Medulla oblongata (tissue), 1 donor: ENCODE data around the gene DYSF.

Experiments used
- DNase-seq: peaks from one replicate; pipeline ENCODE4 v3.0.0-alpha.2; 2015; ENCODE audit errors: extremely low spot score

The DYSF gene

GRCh38 chr2:71672826-71673795 is 219.8 kb downstream of the DYSF start:
- no peak for DNase-seq

DNA sequence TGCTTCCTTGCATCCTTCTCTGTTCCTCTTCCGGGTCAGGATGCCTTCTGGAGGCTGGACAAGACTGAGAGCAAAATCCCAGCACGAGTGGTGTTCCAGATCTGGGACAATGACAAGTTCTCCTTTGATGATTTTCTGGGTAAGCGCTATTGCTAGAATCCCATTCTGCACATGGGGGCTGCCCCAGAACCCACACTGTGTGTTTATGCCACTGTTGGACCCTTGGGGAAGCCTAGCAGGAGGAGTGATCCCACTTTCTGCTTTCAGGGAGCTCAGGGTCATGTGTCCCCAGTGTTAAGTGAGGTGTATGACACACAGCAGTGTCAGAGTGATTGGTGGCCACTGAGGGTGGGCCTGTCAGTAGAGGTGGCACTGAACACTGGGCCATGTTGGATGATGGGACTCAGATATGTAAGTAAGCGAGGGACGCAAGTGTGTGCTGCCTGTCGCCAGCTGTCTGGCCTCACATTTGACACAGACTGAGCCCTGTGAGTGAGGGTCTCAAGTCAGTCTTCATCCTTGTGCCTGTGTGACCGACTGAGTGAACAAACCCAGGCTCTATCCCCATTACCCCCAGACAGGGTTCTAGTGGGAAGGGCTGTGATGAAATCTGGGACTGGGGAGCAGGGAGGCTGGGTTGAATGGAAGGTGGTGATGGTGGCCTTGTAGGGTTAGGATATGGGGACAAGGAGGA is 220.9 kb downstream of the DYSF start:
- no peak for DNase-seq

GRCh38 chr2:71675296-71675695 is 221.9 kb downstream of the DYSF start:
- DNase-seq, result no peak

GRCh38 chr2:71678874-71679273 is 225.5 kb downstream of the DYSF start:
- no peak for DNase-seq

DNA sequence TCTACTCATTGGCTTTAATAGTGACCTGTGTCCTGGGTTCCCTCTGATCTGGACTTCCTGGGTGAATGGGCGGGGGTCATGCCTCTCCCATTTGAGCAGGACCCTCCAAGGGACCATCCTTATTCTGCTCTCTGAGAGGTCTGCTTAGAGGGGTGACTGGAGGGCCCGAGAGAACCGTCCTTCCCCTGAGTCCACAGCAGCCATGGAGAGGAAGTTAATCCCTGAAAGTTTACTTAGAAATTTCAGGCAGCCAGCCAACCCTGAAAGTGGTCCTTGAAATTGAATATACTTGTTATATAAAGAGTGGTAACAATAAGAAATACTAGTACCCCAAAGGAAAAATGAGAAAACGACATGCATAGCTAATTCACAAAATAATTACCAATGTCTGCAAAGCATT is 226.1 kb downstream of the DYSF start:
- no peak for DNase-seq

DNA sequence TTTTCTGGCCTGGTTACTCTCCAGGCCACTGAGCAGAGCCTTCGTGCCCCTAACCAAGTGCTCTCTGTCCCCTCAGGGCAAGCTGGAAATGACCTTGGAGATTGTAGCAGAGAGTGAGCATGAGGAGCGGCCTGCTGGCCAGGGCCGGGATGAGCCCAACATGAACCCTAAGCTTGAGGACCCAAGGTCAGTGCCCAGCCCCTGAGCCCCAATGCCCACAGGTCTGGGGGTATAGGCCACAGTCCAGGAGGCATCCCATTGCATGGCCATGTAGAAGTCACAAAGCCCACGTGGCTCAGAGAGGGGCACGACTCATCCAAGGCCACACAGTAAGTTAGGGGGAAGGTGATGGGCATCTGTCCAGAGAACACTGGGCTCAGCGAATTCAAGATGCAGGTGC is 227.6 kb downstream of the DYSF start:
- DNase-seq, result no peak

GRCh38 chr2:71681626-71682025 is 228.3 kb downstream of the DYSF start:
- DNase-seq, result no peak

DNA sequence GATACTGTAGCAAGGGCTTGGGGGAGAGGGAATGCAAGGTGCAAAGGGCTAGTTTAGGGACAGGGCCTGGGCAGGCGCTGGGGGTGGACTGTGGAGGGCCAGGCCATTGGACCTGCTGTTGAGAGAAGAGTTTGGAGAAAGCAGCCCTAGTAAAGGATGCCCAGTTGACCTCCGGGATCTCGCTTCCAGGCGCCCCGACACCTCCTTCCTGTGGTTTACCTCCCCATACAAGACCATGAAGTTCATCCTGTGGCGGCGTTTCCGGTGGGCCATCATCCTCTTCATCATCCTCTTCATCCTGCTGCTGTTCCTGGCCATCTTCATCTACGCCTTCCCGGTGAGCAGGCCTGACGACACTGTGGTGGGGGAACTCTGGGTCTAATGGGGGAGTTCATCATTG is 229.0 kb downstream of the DYSF start:
- DNase-seq, result no peak

GRCh38 chr2:71683070-71683469 is 229.7 kb downstream of the DYSF start:
- DNase-seq, result no peak

DNA sequence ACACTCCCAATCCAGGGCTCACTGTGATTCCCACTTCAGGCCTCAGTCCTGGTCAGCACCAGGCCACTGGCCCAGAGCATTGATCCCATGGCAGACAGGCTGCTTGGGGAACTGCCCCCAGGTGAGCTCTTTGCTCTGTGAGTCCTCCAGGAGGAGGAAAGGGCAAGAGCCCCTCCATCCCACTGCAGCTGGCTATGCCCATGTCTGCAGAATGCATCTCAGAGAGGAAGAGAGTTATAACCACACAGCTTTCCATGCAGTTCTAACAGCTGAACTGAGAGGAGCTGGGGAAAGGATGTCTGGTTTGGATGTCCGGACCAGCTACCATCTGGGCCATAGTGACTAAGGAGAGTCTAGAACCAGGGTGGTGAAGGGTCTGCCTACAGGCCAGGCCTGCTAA is 230.3 kb downstream of the DYSF start:
- DNase-seq, result no peak

GRCh38 chr2:71684226-71685072 is 231.1 kb downstream of the DYSF start:
- no peak for DNase-seq

DNA sequence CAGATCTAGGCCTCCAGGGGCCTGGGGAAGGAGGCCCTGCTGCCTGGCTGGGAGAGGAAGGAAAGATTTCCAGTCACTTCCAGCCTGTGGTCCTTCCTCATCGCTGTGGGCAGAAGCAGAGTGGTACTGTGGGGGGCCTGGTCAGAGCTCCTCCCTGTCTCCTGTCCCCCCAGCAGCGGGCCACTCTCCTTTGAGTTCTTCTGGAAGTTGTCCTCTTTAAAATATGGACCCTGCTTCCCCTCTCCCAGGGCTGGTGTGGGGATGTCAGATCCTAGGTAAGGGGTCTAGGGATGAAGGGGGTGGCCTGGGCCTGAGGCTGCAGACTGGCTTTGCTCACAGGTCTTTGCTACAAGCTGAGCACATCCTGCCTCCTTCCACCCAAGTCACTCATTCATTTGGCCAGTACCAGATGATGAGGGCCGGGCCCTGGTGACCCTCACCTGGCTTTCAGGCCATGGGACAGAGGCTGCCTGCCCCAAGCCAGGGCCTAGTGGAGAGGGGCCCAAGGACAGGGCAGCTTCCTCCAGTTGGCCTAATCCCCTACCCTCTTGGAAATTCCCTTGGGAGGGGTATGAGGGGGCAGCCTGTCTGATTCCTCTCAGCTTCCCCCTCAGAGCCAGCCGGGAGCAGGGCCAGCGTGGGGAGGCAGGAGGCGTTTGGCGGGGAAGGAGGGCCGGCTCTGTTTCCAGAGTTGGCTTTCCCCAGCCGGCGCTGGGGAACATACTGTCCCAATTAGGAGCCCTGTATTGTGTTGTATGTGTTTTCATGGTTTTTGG is 231.9 kb downstream of the DYSF start:
- peak; percentile 48 for DNase-seq

DNA sequence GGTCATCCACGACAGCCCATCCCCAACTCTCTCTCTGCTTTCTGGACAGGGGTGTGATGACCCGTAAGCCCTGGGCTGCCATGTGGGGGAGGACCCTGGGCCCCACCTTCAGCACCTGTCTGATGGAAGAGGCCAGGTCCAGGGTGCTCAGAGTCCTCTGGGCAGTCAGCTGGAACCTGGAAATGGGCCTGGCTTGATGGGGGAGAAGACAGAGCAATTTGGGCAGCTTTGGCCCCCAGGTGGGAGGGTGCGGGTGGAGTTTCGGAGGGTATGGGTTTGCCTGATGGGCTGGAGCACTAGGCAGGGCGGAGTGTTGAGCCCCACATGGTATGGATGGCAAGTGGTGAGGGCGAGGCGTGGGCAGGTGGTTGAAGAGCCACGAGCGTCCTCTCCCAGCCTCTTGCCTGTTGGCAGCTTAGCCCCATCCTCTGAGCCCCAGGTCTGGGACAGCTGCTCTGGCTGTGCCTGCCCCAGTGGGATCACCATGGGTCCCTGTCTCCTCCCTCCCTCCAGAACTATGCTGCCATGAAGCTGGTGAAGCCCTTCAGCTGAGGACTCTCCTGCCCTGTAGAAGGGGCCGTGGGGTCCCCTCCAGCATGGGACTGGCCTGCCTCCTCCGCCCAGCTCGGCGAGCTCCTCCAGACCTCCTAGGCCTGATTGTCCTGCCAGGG is 232.7 kb downstream of the DYSF start:
- DNase-seq, result no peak

DNA sequence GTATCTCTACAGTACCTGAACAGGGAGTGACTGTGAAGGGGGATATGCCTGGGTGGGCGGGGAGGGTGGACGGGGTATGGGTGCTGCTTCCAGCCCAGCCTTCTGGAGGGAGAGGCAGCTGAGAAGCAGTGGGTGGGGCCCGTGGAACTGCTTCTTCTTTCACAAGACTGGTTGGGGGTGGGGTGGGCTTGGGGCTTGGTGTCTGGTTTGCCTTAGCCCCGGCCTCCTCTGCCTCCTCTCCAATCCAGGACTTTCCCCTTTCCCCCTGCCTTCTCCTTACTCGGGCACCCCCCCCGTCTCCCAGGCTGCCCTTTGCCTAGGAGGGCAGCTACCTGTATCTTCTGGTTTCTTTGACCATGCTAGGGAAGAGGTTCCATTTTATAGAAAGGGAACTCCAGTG is 233.4 kb downstream of the DYSF start:
- DNase-seq, result no peak

GRCh38 chr2:71687412-71687811 is 234.1 kb downstream of the DYSF start:
- no peak for DNase-seq

DNA sequence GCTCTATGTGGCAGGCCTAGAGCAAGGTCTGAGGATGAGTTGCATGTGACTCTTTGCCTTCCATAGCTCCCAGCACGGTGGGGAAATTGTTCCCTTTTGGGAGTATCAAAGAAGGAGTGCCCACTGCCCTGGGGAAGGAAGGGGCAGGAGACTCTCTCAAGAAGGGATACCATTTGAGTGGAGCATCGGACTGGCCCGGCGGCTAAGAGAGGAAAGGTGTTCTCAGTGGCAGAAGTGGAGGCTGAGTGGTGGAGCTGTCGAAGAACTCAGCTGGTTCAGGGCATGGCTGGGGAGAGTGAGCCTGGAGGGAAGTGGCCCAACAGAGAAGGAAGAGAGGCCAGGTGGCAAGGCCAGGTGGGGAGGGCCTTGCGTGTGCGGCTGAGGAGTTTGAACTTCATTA is 235.2 kb downstream of the DYSF start:
- no peak for DNase-seq

DNA sequence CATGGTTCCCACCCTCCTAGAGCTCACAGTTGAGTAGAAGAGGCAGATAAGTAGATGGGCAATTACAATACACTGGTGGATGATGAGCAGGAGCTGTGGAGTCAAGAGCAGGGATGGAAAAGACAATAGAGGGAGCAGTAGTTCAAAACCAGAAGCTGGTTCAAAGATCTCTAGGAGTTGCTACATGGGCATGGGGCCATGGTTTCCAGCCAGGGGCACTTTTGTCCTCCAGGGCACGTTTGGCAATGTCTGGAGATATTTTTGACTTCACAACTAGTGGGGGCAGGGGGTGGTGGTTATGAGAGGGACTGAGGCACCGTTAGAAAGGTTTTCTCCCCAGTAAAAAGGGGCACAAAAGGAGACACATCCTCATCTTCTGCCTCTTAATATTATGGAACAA is 236.0 kb downstream of the DYSF start:
- DNase-seq, result no peak

DNA sequence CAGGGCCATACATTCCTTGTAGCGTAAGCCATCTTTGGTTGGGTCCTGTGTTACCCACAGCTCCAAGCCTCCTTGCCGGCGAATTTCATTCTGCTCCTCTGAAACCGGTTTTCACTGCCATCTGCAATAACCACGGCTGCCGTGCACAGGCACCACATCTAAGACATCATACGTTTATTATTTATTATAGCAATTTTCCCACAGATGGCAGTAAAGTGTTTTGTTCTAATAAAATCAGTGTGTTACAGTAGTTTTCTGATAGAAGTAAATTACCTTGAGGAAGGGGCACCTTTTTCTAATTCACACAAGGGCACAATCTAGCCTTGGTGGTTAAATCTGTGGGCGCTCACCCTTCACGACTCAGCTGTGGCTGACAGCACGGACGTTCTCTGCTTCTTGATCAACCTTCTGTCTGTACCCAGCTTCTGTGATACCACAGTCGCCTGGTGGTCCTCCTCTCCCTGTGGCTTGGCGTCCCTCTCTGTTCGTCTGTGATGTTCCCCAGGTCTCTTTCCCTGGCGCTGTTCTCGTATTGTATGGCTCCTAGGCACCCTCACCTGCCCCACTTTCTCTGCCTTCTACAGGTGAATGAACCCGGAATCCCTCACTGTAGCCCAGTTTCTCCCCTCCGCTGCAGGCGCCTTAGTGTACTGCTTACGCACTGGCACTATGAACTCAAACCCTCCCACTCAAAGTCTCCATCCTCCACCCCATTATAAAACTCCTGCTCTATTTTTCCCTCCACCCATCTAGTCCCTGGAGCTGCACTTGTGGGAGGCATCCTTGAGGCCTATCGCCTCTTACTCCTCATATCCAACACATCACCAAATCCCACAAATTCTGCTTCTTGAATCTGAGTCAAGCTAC is 236.8 kb downstream of the DYSF start:
- DNase-seq, result no peak

DNA sequence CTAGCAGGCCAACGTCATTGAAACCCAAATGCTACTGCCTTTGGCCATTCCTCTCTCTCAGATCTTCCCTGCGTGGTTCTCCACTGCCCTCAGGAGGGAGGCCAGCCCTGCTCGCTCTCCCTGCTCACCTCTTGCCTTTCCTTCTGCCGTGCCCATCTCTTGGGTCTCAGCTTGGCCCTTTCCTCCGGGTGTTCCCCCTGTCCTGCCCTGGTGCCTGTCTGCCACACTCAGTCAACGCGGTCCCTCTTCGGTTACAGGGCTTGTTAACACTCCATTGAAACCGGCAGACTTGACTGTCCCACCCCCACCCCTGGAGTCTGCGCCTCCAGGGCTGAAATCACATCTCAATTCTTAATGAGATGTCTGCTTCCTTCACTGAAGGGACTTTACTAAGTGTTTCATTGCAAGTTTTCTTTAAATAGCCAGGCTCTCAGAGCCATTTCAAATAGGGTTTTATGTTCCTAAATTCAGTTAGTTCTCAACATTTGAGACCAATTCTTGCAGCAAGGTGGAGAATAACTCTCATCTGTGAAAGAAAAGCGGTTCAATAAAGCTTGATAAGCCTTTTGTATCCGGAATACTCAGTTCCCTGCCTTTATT is 237.6 kb downstream of the DYSF start:
- DNase-seq, result no peak
